Measurements from ENCODE around the gene CDC25A. TPM values are rescaled to one million over a fixed set of nuclear protein-coding genes. Genes with fewer than 3 reads are reported as not detected.
"Not testable (repeated sequence)": the region's sequence is repeated elsewhere in the genome, so short reads cannot be mapped to it uniquely, and the experiment has no call there.

CDC25A gene
- total RNA-seq, 2 donors from 2014 or later = 5.3 to 23.7 TPM

- Histone ChIP-seq H3K27ac (no peak overlapping the region), H3K27me3 (no peaks in the 10 kb centered on the region), H3K4me1 (no peaks in the 10 kb centered on the region), H3K9ac (ENCODE audit: low read depth in 2 of 2, low read length in 2 of 2) (no peak overlapping the region), H3K4me3 (no peak overlapping the region), H3K36me3 (no peaks in the 10 kb centered on the region), H3K9me3 (no peaks in the 10 kb centered on the region)
- TF ChIP-seq, protein P1, sequence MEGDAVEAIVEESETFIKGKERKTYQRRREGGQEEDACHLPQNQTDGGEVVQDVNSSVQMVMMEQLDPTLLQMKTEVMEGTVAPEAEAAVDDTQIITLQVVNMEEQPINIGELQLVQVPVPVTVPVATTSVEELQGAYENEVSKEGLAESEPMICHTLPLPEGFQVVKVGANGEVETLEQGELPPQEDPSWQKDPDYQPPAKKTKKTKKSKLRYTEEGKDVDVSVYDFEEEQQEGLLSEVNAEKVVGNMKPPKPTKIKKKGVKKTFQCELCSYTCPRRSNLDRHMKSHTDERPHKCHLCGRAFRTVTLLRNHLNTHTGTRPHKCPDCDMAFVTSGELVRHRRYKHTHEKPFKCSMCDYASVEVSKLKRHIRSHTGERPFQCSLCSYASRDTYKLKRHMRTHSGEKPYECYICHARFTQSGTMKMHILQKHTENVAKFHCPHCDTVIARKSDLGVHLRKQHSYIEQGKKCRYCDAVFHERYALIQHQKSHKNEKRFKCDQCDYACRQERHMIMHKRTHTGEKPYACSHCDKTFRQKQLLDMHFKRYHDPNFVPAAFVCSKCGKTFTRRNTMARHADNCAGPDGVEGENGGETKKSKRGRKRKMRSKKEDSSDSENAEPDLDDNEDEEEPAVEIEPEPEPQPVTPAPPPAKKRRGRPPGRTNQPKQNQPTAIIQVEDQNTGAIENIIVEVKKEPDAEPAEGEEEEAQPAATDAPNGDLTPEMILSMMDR (IDR thresholded peaks at IDR 0.05) = no peak
- no peak for DNase-seq
- intact Hi-C loops (cut with DNase I) = no loop called here
Observed at GRCh38 chr3:48118322-48118721, 69.9 kb downstream of the CDC25A start.

GRCh38 chr3:48112813-48113212, 75.4 kb downstream of the CDC25A start:
- TF ChIP-seq, protein P1 (IDR thresholded peaks at IDR 0.05) = no peak
- intact Hi-C loops (cut with DNase I) = no loop called here
- H3K4me1 ChIP-seq = no peaks in the 10 kb centered on the region
- no peak overlapping the region for H3K4me3 ChIP-seq
- no peaks in the 10 kb centered on the region for H3K9me3 ChIP-seq
- H3K27me3 ChIP-seq = no peaks in the 10 kb centered on the region
- no peaks in the 10 kb centered on the region for H3K36me3 ChIP-seq
- no peak overlapping the region for H3K9ac ChIP-seq (ENCODE audit: low read depth in 2 of 2, low read length in 2 of 2)
- no peak overlapping the region for H3K27ac ChIP-seq
- no peak for DNase-seq

DNA sequence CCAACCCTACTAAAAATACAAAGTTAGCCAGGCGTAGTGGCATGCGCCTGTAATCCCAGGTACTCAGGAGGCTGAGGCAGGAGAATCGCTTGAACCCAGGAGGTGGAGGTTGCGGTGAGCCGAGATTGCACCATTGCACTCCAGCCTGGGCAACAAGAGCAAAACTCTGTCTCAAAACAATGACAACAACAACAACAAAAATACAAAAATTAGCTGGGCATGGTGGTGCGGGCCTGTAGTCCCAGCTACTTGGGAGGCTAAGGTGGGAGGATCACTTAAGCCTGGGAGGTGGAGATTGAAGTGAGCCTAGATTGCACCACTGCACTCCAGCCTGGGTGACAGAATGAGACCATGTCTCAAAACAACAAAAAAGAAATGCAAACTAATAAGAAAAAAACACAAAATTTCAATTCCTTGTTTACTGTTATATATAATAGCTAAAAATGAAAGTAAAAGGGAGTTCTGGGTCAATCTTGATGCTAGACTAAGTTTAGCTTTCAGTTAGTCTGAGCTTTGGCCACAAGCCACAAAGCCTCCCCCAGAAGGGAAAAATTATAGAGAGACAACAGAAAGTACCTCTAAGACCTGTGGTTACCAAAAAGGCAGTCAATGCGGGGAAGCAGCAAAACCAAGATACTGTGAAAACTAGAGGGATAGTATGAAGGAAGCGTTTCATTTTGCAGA, 76.0 kb downstream of the CDC25A start:
- H3K9ac ChIP-seq (ENCODE audit: low read depth in 2 of 2, low read length in 2 of 2); H3K27me3 ChIP-seq; H3K4me3 ChIP-seq; H3K27ac ChIP-seq; intact Hi-C loops (cut with DNase I); DNase-seq; H3K36me3 ChIP-seq; H3K9me3 ChIP-seq; H3K4me1 ChIP-seq: not testable (repeated sequence)

DNA sequence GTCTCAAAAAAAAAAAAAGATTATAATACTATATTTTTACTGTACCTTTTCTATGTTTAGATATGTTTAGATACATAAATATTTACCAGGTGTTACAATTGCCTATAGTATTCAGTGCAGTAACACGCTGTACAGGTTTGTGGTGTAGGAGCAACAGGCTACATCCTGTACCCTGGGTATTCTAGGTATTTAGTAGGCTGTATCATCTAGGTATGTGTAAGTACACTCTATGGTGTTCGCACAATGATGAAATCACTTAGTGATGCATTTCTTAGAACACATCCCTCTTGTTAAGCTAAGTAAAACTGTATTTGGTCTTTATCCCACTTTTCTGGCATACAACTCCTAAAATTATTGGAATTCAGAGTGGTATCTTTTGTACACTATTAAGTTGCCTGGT, 77.8 kb downstream of the CDC25A start:
- TF ChIP-seq, protein P1 (IDR thresholded peaks at IDR 0.05) = no peak
- H3K4me1 ChIP-seq = no peaks in the 10 kb centered on the region
- no peak overlapping the region for H3K9ac ChIP-seq (ENCODE audit: low read depth in 2 of 2, low read length in 2 of 2)
- H3K36me3 ChIP-seq = no peaks in the 10 kb centered on the region
- H3K27ac ChIP-seq = no peak overlapping the region
- no peak overlapping the region for H3K4me3 ChIP-seq
- no peaks in the 10 kb centered on the region for H3K9me3 ChIP-seq
- H3K27me3 ChIP-seq = no peaks in the 10 kb centered on the region
- no peak for DNase-seq
- intact Hi-C loops (cut with DNase I) = no loop called here

GRCh38 chr3:48107227-48107626, 81.0 kb downstream of the CDC25A start:
- intact Hi-C loops (cut with DNase I) = no loop called here
- Histone ChIP-seq H3K4me3 (no peak overlapping the region), H3K27me3 (no peaks in the 10 kb centered on the region), H3K4me1 (no peaks in the 10 kb centered on the region), H3K9me3 (no peaks in the 10 kb centered on the region), H3K27ac (no peak overlapping the region), H3K9ac (ENCODE audit: low read depth in 2 of 2, low read length in 2 of 2) (no peak overlapping the region), H3K36me3 (no peaks in the 10 kb centered on the region)
- TF ChIP-seq, protein P1 (IDR thresholded peaks at IDR 0.05) = no peak
- DNase-seq = no peak

Small RNA genes within 50 kb of the gene (microRNA-seq; reads per million reads assigned to microRNA genes)
- gene MIR4443 = 122 reads per million, percentile 55 among the genes with 10 or more reads in this experiment

Other genes starting within 250 kb of the CDC25A start
- 100 to 1,000 TPM; 117 to 132 TPM for gene MAP4, start 172.0 kb downstream of the CDC25A start, total RNA-seq
- not detected for gene CAMP, start 35.1 kb upstream of the CDC25A start, total RNA-seq
- gene ZNF589, start 52.7 kb upstream of the CDC25A start, total RNA-seq = 10 to 100 TPM in 1 of 2 donors, 1 to 10 TPM in 1; 5.2 to 11.2 TPM
- gene NME6, start 113.0 kb upstream of the CDC25A start, total RNA-seq = 10 to 100 TPM; 23.1 to 34.9 TPM
- not detected for gene SPINK8, start 145.2 kb upstream of the CDC25A start, total RNA-seq
- not detected for gene FBXW12, start 183.8 kb upstream of the CDC25A start, total RNA-seq
- 100 to 1,000 TPM in 1 of 2 donors, 10 to 100 TPM in 1; 70.6 to 131 TPM for gene PLXNB1, start 241.7 kb upstream of the CDC25A start, total RNA-seq